HG02642 (cell line): ENCODE data around the gene CEP350.
"Not testable (repeated sequence)": the region's sequence is repeated elsewhere in the genome, so short reads cannot be mapped to it uniquely, and the experiment has no call there.

ENCODE experiments used
- ATAC-seq: cut with Tn5 transposase; IDR thresholded peaks from one replicate; pipeline ENCODE4 v1.9.1; 2021; ENCODE audit warnings: mild to moderate bottlenecking; ENCODE audit not compliant: unreplicated experiment, poor library complexity

CEP350 gene

DNA sequence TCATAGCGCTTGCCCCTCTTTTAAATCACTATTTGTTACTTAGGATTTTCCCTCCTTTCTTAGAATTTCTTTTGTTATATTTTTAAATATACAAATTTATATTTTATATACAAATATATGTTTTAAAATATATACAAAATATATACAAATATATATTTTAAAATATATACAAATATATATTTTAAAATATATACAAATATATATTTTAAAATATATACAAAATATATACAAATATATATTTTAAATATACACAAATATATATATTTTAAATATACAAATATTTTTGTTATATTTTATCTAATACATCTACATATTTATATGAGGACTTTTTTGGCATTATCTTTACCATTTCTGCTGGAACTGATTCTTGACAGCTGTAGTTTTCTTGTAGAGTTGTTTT is 149.2 kb downstream of the CEP350 start:
- ATAC-seq: no peak

DNA sequence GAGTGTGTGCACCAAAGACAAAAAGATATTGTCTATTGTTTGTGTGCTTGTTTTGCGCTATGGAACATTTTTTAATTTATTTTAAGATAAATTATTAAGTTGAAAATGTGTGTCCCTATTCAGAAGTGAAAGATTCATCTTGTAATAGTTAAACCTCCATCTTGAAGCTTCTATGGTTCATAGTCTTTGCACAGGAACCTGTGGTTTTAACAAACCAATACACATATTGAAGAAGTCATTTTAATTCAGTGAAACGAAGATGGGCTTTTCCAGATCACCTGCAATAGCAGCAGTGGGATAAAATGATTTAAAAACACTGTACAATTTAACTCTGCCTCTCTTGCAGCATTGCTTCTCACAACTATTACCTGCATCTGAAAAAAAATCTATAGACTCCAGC is 157.5 kb downstream of the CEP350 start:
- ATAC-seq: no peak

DNA sequence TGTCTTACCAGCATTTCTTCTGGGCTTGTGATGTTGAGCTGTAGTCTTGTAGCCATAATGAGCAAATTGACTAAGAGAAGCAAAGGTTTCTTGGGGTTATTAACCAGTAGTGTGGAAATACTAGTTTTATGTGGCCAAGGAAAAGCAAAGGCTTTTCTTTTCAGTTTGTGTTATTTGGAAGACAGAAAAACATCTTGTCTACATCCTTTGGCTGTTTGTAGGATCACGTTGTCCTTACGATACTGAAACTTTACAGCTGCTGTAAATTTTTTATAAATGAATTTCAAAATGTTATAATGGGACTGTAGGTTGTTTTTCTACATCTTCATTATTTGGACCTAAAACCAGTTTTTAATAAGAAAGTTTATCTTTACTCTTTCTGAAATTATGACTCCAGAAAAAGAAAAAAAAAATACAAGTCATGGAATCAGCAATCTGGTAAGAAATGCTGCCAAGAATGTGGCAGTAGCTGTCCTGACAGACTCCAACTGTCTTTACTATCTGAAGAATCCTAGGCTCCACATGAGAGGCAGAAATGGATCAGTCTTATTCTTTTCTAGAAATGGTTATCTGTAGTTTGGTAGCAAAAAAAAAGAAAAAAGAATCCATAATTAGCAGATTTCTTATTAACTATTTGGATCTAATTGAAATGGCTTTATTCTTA is 158.5 kb downstream of the CEP350 start:
- ATAC-seq: no peak

DNA sequence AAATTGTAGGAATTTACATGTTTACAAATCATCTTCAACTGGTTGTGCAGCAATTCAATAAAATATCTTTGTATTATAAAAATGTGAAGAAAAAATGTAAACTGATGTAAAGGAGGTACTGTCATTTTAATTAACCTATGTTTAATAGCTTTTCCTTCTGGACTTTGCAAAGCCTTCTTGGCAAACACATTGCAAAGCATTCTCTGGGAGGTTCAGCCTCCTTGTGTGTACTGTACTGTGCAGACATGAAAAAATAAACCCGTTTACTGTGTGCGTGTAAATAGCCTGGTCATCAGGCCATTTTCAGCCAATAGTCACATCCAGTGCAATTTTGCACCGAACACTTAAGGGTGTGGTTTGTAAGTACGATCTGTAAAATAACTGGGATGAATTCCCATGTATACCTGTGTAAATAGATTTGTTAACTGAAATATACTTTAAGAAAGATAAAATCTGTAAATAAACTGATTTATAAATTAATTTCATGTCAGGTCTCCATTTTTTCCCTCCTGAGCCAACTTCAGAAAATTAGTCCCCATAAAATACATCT is 159.9 kb downstream of the CEP350 start:
- ATAC-seq: no peak

DNA sequence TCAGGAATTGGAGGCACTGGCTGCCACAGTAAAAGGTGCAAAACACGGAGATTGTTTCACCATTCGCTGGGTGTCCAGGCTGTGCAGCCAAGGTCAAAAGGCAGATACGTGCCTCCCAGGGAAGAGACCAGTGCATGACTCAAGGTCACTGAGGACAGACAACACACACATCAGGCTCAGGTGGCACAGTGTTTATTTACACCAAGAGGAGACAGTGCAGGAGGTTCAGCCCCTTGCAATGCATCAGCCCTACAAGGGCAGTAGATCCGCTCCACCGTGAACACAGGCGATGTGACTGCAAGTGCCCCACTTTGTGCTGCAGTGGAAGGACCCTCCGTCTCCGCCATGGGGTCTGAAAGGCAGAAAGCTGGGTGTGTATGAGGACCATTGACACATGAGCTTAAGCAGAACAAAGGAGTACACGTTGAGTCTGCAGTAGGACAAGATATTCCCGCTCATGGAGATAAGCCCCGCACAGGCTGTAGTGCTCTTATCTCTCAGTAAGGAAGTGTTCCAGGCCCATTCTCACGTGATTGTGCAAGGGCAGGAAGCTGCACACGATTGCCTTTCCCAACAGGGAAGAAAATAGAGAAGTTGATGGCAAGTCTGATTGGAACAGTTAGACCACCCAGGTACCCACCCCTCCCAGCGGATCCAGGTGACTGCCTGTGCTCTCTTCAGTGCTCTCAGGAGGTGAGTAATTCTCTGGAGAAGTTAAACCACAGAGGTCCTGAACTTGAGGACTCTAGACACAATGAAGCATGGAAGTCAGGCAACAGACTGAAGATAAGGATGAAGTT is 162.6 kb downstream of the CEP350 start:
- no peak for ATAC-seq

DNA sequence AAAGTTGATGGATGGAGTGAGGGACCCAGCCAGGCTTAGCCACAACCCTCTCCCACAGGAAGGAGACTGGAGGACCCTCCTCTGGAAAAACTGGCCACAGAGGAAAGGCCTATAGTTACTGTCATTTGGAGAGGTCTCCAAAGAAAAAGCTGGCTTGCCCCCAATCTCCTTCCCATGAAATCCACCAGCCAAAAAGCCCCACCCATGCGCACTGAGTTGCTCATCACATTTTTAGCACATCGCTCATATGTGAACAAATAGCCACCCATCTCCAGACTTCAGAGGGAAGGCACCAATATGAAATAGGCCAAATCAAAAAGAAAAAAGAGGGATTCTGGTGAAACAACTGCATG is 163.1 kb downstream of the CEP350 start:
- no peak for ATAC-seq

DNA sequence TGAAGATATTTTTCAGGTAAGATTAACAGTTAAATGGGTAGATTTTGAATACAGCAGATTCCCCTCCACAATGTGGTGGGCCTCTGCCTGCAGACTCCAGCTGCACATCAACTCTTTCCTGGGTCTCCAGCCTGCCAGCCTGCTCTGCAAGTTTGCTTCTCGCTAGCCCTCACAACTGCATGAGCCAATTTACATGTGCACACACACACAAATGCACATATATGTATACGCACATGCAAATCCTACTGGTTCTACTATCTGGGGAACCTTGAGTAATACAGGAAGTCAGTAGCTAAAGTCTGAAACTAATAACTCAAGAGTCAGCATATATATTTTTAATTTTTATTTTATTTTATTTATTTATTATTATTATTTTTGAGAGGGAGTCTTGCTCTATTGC is 165.2 kb downstream of the CEP350 start:
- no peak for ATAC-seq

DNA sequence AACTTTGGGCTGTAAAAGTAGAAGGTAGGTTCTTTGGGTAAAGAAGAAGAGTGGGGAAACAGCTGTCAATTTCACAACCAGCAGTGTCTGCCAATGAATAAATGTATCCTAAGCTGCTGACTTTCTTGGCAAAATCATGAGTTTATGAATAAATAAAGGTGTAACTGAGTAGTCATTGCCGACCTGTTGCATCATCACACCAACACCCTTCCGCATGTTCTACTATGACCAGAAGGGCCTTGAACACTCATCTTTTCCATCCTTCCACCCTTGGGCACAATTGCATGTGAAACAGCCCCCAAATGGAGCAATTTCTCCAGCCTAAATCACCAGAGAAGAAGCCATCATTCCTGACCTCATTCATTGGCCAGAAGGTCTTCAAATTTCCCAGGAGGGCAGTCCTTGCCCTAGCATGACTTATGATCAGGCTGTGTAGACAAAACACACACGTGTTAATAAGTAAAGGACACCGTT is 168.9 kb downstream of the CEP350 start:
- ATAC-seq: no peak

DNA sequence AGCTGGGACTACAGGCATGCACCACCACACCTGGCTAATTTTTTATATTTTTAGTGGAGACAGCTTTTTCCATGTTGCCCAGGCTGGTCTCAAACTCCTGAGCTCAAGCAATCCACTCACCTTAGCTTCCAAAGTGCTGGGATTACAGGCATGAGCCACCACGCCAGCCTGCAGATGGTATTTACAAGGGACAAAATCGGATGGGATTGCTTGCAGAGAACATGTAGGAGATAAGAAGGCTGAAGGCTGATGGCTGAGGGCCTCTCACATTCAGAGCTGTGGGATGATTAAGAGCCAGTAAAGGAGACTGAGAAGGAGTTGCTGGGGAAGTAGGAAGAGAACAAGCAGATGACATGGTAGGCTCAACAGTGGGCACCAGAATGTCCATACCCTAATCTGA is 176.0 kb downstream of the CEP350 start:
- no peak for ATAC-seq

DNA sequence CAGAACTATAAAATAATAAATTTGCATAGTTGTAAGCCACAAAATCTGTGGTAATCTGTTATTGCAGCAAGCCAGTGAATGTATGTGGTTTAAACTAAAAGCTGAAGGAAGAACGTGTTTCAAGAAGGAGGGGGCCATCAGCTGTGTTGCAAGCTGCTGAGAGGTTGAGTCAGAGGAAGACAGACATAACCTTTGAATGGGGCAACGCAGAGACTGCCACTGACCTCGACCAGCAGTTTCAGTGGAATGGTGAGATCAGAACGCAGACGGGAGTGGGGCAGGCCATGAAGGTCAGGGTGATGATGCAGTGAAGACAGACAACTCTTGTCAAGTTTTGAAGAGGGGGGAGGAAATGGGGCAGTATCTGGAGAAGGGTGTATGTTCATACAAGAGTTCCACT is 176.9 kb downstream of the CEP350 start:
- ATAC-seq: no peak

DNA sequence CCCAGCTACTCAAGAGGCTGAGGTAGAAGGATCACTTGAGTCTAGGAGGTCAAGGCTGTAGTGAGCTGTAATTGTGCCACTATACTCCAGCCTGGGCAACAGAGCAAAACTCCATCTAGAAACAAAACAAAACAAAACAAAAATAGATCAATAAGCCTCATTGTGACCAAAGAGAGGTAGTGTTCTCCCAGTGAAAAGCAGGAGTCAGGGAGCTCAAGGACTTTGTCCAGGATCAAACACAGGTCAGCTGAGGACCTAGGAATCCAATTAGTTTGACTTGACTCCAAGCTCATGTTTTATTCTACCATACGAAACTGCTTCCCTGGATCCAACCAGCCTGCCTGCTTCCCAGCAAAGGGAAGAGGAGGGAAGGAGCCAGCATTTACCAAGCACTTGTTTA is 178.6 kb downstream of the CEP350 start:
- ATAC-seq: no peak

DNA sequence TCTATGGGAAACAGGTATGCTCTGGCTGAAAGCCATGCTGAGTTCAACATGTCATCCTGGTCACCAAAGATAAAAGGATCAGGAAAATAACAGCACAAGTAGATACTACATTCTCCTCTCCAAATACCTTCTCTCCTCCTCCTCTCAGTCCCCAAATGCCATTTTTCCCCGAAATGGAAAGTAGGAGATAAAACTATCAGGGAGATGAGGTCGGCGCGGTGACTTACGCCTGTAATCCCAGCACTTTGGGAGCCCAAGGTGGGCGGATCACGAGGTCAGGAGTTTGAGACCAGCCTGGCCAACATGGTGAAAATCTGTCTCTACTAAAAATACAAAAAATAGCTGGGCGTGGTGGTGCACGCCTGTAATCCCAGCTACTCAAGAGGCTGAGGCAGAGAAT is 179.1 kb downstream of the CEP350 start:
- ATAC-seq: not testable (repeated sequence)

DNA sequence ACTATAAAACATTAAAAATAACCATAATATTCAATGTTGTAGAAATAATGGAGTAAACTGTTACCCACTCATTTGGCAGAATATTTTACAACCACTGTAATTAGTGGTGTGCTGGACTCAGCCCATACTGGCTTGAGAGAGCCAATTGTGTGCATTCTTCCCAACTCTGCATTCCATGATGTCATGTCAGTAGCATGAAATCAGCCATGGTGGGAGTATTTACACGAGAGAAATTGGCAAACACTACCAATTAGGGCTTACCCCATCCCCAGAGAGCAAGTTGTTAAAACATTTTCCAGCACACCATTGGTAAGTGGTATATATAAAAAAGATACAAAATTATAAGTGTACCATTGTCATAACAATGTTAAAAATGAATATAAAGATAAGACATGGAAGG is 180.9 kb downstream of the CEP350 start:
- no peak for ATAC-seq

DNA sequence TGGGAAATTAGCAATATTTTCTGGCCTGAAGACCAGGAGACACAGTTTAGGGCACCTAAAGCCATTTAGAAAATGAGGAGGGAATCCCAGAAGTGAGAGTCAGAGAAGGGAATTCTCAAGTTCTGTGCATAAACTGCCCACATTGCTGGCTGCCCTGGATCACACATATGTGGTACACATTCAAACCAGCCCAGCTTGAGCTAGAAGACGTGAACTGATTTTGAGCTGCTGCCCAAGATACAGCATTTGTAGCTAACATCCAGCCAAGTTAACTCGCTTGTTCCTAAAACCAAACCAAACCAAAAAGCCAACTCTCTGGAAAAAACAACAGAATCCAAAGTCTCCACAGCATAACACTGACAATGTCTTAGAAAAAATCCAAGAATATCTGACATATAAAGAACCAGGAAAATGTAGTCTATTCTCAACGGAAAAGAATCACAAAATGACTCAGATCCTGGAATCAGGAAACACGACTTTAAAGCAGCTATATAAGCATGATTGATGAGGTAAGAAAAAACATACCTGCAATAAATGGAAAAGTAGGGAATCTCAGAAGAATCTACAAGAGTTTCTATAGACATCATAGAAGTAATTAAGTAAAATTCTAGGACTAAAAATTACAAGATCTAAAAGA is 181.8 kb downstream of the CEP350 start:
- no peak for ATAC-seq

DNA sequence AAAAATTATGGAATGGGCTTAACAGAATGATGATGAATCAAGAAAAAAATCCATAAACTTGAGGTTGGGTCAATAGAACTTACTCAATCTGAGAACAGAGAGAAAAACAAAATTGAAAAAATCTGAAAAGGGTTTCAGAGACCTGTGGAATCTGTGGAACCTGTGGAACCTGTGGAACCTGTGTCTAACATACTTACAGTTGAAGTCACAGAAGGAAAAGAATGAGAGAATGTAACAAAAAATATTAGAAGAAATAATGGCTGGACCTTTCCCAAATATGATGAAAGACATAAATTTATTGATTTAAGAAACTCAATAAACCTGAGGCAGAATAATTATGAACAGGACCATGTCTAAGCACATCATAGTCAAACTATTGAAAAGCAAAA is 182.4 kb downstream of the CEP350 start:
- no peak for ATAC-seq

DNA sequence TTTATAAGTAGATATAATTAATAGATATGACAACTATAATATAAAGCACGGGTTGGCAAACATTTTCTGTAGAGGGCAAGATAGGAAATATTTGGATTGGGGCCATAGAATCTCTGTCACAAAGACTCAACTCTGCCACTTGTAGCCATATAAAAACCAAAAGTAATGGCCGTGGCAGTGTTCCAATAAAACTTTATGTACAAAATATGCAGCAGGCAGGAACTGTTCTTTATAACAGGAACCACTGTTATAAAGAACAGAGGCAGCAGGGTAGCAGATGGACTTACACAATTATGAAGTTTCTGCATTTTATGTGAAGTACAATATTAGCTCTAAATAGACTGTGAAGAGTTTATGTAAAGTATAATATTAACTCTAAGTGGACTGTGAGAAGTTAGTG is 183.2 kb downstream of the CEP350 start:
- ATAC-seq: no peak

DNA sequence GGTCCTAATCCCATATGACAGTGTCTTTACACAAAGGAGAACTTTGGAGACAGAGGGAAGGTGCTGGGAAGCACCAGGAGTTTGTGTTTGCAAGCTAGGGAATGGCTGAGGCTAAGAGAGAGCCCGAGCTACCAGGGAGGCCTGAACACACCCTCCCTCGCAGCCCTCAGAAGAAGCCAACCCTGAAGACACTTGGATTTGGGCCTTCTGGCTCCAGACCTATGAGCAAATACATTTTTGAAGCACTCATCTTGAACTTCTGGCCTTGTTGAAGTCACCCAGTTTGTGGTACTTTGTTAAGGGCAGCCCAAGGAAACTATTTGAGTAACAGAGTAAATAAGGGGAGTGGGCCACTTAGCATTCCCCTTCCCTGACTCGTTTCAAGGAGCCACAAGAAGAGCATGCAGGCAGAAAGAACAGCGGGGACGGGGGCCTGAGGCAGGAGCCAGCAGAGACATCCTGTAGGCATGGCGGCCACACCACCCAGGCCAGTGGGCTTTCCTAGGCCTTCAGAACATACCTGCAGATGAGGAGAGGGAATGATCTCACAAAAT is 186.8 kb downstream of the CEP350 start:
- ATAC-seq: no peak

DNA sequence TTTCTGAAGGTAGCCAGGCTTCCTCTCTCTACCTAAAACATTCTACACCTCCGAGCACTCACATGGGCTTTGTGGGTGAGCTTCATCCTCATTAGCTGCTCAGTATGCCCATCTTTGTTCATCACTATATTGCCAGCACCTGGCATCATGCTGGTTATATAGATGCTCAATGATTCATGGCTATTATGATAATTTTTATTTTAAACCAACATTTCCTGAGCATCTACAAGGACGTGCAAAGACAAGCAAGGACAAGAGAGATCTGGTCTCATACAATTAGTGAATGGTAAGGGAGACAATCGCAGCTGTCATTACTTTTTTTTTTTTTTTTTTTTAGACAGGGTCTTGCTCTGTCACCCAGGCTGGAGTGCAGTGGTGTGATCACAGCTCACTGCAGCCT is 188.7 kb downstream of the CEP350 start:
- no peak for ATAC-seq

DNA sequence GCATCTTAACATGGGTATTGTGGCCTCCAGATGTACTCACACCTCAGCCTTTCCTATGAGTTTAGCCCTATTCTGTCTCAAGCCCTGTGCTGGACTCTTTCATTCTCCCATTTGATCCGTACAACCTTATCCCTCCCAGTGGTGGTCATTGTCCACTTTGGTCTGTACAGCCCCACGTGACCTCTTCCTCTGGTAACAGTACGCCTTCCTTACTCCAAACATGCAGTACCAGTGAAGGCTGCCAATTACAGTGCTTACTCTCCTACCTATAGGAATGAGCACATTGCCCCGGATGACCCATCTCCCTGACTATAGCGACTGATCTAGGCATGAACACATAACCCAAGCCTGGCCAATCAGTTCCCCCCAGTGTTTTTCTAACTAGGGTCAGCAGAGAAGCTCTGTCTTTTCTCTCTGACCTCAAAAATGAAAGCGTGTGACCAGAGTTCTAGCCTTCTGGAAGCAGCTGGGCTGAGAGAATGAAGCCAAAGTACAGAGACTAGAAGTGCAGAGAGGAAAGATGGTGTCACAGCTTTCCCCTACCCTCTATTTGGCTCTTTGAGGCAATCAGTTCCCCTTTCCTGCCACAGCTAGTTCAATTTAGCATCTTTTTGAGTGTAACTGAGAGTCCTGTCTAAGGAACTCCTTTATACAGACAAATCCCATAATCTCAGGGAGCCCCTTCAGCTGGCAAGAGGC is 190.2 kb downstream of the CEP350 start:
- ATAC-seq: no peak

DNA sequence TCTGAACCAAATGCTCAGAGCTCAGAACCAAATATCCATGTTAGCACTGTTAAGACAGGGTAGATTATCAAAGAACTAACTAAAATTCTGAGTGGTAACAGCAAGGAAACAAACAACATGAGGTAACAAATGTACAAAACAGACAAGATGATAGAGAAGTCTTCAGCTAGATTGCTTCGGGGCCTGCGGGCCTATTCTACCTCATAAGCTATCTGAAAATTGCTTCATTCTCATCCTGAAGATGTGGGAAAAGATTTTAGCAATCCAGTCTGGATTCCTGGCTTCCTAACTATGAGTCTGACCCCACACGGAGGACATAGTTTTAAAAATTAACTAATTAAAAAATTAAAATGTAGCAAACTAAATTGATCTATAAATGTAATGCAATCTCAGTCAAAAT is 190.8 kb downstream of the CEP350 start:
- ATAC-seq: no peak
